ENCODE measurements around the gene PYGB.
A peak's percentile ranks its signal among the peaks of the same experiment; 100 is the strongest.

Gene PYGB

GRCh38 chr20:25336561-25337422, 88.9 kb downstream of the PYGB start:
- DNase-seq (ENCODE audit: low spot score), result peak; percentile 10

GRCh38 chr20:25338112-25339023, 90.5 kb downstream of the PYGB start:
- DNase-seq (ENCODE audit: low spot score), result no peak

GRCh38 chr20:25339608-25340007, 91.7 kb downstream of the PYGB start:
- DNase-seq (ENCODE audit: low spot score), result no peak

GRCh38 chr20:25340380-25340779, 92.5 kb downstream of the PYGB start:
- no peak for DNase-seq (ENCODE audit: low spot score)

- DNase-seq (ENCODE audit: low spot score), result peak; percentile 18
Observed at GRCh38 chr20:25341716-25342680, 94.1 kb downstream of the PYGB start.

GRCh38 chr20:25344634-25345033, 96.7 kb downstream of the PYGB start:
- no peak for DNase-seq (ENCODE audit: low spot score)

GRCh38 chr20:25345721-25346120, 97.8 kb downstream of the PYGB start:
- no peak for DNase-seq (ENCODE audit: low spot score)

GRCh38 chr20:25346349-25346748, 98.5 kb downstream of the PYGB start:
- DNase-seq (ENCODE audit: low spot score), result no peak
